ENCODE data around the gene TNK2. TPM values are rescaled to one million over a fixed set of nuclear protein-coding genes. Genes with fewer than 3 reads are reported as not detected.
"Not testable (repeated sequence)": the region's sequence is repeated elsewhere in the genome, so short reads cannot be mapped to it uniquely, and the experiment has no call there.

Gene TNK2
- 22.8 TPM for polyA plus RNA-seq (2013, experiment 1 of 2; ENCODE audit: insufficient read length)
- polyA plus RNA-seq (2013, experiment 2 of 2; ENCODE audit: insufficient read length) = 25.3 TPM

DNA sequence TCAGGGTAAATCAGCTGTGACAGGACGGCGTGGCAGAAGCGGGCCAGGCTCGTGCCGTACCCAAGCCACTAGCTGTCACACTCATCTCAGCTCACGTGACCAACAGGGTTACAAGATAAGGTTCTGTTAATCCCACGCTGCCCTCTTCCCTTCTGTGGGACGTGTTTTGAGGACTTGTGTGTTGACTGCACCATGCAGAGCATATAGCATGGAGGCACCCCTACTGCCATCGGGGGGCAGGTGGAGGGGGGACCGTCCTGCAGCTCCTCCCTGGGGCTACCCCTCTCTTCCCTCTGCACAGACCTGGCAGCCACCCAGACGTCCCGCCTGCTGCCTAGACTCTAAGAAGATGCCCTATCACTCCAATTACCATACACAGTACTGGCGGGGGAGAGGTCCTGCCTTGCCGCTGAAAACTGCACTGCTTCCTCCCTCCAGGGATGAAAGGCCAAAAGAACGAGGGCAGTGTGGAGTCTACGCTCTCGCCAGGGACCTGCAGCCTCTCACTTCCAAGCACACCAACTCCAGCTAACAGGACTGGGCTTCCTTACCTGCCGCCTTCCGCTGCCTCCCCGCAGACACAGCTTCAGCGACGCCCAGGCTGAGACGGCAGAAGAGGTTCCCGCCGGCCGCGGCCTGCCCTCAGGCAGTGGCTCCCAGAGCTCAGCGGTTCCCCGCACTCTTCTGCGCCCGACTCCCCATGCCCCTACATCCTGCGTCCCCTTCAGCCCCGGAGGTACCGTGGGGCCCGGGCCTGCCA is at the start of gene TNK2:
Gene TNK2, minus strand, starts transcription at position 618 of the 760 bp plus-strand sequence. CDS start 19,963 bp downstream, outside the sequence.
- no peak for DNase-seq

DNA sequence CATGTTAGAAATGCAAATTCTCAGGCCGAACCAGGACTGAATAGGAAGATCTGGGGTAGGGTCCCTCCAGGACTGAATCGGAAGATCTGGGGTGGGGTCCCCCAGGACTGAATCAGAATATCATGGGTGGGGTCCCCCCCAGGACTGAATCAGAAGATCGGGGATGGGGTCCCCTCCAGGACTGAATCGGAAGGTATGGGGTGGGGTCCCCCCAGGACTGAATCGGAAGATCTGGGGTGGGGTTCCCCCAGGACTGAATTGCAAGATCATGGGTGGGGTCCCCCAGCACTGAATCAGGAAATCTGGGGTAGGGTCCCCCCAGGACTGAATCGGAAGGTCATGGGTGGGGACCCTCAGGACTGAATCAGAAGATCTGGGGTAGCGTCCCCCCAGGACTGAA is 48.2 kb upstream of the TNK2 start:
- DNase-seq = no peak

DNA sequence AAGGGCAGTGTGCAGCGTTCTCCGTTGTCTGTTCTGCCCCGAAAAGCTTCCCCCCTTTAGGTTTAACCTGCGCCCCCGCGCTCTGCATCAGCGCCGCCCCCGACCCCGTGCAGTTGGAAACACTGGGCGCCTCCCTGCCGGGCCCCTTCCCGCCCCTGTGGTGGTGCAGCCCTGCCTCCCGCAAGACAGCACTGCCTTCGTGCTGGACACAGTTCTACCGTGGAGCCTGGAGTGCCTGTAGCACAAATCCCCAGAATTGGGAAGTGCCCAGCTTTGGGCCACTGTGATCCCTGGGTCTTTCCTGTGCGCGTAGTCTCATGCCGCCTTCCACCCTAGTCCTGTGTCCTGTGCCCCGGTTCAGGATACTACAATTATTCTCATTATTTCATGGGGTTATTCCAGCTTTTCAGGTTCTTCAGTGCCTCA is 47.1 kb upstream of the TNK2 start:
- DNase-seq = not testable (repeated sequence)

DNA sequence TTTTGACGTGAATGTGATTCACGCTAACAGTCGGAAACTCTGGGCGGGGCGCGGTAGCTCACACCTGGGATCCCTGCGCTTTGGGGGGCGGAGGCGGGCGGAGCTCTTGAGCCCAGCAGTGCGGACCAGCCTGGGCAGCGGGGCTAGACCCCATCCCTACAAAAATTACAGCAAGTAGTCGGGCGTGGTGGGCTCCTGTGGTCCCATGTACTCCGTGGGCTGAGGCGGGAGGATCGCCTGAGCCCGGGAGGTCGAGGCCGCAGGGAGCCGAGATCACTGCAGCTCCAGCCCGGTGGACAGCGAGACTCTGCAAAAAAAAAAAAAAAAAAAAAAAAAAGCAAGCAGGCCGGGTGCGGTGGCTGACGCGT is 46.4 kb upstream of the TNK2 start:
- not testable (repeated sequence) for DNase-seq

DNA sequence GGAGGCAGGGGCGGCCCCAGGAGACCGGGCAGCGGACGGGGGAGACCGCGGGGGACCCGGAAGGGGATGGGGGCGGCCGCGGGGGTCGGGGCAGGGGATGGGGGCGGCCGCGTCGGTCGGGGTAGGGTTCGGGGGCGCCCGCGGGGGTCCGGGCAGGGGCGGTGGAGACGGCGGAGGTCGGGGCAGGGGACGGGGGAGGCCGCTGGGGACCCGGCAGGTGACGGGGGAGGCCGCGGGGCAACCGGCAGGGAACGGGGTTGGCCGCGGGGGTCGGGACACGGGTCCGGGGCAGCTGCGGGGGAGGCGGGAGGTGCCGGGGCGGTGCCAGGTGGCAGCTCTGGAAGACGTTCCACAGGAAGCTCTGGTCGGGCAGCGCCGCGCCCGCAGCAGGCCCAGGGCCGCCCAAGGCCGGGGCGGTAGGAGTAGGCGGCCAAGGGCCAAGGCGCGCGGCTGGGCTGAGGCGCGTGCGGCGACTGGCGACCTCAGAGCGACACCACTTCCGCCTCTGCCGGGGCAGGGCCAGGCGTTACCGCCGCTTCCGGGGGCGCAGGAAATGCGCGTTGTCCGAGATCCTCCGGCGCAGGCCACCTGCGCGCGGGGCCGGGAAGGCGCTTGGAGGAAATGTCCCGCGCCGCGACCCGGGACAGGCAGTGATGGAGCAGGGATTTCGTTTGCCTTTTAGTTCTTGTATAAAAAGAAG is 45.9 kb upstream of the TNK2 start:
- DNase-seq = not testable (repeated sequence)

DNA sequence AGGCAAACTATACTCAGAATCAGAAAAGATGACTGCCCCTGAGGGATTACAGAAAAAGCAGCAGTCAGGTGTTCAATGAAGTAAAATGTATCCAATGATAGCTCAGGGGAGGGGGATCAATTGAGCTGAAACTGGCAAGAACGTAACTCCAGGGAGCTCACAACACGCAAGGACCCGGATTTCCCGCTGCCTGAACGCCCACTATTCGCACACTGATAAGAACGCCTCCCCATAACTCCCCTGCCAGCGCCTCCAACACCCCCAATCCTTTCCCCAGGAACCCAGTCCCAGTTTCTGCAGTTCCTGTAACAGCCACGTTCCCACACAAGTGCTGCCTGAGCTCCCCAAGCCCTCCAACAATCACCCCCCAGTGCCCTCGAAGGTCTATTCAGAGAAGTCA is 44.2 kb upstream of the TNK2 start:
- DNase-seq = not testable (repeated sequence)

DNA sequence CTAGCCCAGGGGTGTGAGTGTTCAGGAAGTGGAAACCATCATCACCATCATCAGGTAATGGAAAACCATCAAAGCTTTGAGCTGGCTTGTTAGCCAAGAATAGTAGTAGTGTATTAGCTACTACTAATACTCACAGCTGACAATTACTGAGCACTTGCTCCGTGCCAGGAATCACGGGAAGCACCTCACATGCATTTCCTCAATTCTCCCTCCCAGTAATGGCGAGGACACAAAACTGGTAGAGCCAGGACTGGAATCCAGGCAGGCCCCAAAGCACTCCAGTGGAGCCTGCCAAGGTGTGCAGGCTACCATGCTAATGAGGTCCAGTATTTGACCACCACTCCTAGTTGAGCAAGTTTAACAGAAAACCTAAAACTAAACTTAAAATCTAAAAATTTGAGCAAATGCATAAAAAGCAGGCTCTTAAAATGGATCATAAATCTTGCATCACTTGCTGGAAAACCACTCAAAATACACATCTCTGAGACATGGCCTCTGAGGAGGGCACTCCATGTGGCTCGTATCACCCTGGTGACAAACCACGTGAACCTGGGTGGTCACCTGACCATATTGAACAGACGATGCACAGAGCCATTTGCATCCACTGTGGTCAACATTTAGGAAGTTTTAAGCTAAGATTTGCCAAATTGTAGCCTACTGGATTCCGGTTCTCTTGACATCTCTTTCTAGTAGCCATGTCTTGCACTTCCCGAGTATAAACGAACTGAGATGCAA is 43.3 kb upstream of the TNK2 start:
- DNase-seq = not testable (repeated sequence)

DNA sequence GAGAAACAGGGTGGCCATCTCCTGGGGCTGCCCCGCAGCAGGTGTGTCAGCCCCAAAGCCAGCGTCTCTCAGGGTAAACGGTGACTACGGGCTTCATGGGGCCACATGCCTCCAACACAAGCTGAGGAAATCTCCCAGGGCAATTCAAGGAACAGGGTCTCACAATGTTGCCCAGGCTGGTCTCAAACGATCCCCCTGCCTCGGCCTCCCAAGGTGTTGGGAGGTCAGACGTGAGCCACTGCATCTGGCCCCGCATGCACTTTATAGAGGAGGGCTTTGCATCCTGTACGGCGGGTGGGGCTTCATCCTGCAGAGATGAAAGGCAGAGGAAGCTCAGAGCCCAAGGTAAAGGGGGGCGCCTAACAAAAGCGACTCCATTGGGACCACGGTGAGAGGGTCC is 42.4 kb upstream of the TNK2 start:
- DNase-seq = not testable (repeated sequence)

DNA sequence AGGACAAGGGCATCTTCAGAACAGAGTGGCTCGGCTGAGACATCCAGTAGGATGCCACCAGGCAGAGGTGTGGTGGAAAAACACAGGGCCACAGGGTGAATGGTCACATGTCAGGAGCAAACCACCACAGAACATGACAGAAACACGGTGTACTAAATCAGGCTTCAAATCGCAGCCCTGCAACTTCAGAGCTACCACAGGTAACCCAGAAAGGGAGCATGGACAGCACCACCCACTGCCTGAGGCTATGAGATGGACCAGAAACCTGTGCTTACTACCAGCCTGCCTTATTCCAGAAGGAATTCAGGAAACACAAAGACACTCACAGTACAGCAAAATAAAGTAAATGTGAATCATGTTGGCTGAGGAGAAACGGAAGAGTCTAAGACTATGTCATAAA is 41.8 kb upstream of the TNK2 start:
- DNase-seq = not testable (repeated sequence)

DNA sequence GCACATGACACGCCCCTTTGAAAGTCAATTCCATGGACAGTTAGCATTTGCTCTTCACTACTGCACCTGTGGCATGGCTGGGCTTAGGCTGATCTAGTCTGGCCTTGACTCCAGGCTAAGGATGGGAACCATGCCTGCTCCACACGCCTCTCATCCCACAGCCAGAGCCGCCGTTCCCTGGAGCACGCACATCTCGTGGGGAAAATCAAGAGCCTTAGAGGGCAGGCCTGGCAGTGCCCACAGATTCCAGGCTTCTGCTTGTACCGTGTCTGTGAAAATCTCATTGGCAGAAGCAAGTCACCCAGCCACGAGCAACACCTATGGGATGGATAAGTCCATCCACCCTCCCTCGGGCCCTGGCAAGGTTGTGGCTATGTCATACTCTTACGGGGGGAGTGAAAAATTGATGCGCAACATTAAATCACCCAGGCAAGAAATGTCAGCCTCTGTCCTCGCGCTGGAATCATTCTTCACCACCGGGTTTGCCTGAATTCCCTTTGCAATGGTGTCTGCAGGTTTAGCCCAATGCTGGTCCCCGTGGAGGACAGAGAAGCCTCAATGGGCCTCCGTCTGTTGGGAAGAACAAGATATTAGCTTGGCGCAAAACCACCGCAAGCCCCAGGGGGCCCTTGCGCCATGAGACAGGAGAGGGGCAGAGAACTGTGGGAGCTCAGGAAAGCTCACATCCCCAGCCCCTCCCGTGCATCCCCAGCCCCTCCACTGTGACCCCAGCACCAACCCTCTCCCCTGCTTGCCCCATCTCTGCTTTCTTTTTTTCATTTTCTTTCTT is 38.8 kb upstream of the TNK2 start:
- not testable (repeated sequence) for DNase-seq

DNA sequence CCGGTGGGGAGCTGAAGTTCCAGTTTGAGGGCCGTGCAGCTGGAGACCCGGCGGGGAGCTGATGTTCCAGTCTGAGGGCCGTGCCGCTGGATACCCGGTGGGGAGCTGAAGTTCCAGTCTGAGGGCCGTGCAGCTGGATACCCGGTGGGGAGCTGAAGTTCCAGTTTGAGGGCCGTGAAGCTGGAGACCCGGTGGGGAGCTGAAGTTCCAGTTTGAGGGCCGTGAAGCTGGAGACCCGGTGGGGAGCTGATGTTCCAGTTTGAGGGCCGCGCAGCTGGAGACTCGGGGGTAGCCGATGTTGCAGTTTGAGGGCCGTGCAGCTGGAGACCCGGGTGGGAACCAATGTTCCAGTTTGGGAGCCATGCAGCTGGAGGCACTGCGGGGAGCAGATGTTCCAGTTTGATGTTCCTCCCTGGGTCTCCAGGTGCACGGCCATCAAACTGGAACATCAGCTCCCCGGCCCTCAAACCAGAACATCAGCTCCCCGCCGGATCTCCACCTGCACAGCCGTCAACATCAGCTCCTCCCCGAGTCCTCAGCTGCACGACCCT is 33.0 kb upstream of the TNK2 start:
- not testable (repeated sequence) for DNase-seq

DNA sequence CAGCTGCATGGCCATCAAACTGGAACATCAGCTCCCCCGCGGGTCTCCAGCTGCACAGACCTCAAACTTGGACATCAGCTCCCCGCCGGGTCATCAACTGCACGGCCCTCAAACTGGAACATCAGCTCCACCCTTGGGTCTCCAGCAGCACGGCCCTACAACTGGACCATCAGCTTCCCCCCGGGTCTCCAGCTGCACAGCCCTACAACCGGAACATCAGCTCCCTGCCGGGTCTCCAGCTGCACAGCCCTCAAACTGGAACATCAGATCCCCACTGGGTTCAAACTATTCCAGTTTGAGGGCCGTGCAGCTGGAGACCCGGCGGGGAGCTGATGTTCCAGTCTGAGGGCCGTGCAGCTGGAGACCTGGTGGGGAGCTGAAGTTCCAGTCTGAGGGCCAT is 32.5 kb upstream of the TNK2 start:
- DNase-seq = not testable (repeated sequence)

DNA sequence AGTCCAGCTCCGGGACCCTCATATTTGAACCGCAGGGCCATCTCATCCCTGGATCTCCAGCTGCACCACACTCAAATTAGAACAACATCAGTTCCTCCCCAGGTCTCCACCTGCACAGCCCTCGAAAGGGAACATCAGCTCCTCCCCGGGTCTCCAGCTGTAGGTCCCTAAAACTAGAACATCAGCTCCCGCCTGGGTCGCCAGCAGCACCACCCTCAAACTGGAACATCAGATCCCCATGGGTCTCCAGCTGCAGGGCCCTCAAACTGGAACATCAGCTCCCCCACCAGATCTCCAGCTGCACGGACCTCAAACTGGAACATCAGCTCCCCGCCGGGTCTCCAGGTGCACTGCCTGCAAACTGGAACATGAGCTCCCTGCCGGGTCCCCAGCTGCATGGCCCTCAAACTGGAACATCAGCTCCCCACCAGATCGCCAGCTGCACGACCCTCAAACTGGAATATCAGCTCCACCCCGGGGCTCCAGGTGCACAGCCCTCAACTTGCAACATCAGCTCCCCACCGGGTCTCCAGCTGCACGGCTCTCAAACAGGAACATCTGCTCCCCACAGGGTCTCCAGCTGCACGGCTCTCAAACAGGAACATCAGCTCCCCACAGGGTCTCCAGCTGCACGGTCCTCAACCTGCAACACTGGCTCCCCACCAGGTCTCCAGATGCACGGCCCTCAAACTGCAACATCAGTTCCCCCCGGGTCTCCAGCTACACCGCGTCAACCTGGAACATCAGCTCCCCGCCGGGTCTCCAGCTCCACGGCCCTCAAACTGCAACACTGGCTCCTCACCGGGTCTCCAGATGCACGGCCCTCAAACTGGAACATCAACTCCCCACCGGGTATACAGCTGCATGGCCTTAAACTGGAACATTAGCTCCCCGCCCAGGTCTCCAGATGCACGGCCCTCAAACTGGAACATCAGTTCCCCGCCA is 31.4 kb upstream of the TNK2 start:
- not testable (repeated sequence) for DNase-seq

DNA sequence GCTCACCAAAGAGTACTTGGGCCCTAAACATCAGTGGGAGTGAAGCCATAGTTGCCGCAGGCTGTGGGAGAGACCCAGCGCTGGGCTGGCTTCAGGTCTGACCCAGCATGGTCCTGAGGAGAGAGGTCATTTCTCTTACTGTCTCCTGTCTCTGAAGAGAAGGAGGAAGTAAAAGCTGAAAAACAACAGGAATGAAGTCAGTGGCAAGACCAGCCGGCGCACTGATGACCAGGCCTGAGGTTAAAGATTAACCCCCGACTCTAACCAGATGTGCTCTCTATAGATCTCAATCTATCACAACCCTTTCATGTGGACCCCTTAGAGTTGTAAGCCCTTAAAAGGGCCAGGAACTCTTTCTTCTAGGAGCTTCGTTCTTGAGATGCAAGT is 24.7 kb upstream of the TNK2 start:
- DNase-seq = not testable (repeated sequence)

DNA sequence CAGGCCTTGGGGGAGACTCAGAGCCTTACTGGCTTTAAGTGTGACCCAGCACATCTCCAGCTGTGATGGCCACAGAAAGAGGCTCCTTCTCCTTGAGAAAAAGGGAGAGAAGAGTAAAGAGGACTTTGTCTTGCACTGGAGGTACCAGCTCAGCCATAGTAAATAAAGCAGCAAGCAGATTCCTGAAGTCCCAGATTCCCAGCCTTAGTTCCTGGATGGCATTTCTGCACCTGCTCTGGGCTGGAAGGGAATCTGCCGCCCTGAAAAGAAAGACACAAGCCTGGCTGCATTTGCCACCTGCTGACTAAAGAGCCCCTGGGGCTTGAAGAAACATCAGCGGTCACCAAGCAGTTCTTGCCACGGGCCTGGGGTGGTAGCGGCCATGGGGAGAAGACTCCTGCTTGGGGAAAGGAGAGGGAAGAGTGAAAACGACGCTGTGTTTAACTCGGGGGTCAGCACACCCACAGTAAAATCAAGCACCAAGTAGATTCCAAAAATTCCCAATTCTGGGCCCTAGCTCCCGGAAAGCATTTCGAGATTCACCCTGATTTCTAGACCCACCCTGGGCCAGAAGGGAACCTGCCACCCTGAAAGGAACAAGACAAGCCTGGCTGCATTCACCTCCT is 24.2 kb upstream of the TNK2 start:
- no peak for DNase-seq

DNA sequence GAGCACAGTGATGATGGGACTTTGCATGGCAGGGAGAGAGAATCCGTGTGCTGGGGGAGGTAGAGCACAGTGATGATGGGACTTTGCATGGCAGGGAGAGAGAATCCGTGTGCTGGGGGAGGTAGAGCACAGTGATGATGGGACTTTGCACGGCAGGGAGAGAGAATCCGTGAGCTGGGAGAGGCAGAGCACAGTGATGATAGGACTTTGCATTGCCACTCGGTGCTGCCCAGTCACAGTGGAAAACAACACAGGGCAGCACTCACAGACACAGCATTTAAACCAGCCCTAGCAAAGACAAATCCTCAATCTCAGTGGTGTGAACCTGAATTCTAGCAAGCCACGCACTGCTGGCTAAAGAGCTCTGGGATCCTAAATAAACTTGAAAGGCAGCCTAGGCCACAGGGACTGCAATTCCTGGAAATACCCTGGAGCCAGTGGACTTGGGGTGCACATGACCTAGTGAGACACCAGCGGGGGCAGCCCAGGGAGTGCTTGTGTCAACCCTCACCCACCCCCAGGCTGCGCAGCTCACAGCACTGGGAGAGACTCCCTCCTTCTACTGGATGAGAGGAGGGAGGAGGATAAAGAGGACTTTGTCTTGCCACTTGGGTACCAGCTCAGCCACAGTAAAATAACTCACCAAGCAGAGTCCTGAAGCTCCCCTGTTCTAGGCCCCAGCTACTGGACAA is 23.4 kb upstream of the TNK2 start:
- DNase-seq = no peak

DNA sequence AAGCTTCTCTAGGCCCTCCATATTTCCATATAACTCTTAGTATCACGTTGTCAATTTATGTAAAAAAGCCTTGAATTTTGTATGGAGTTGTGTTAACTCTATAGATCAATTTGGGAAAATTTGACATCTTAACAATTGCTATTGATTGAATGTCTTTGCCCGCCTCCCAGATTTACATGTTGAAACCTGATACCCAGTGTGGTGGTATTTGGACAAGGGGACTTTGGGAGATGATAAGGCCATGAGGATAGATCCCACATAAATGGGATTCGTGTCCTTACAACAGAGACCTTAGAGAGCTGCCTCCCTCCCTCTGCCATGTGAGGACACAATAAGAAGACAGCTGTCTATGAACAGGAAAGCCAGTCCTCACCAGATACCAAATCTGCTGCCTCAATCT is 21.1 kb upstream of the TNK2 start:
- no peak for DNase-seq

DNA sequence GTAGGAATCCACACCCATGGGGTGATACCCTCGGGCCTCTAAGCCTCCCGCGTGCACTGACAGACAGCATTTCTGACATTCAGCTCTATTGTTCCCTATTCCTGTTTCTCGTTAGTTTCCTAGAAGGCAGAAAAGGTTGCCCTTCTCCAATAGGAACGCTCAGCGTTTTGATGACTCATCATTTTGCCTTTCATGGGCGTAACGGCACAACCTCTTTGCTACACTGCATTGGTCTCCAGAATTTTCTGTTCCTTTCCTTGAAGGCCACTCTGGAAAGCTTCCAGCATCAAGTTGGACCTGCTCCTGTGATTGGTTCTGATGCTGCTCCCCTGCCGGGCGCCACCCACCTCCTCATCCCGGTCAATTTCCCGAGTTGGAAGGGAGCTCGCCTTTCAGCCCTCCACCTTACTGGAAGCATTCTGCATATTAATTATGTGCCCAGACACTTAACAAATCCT is 13.0 kb upstream of the TNK2 start:
- DNase-seq = peak; percentile 23

DNA sequence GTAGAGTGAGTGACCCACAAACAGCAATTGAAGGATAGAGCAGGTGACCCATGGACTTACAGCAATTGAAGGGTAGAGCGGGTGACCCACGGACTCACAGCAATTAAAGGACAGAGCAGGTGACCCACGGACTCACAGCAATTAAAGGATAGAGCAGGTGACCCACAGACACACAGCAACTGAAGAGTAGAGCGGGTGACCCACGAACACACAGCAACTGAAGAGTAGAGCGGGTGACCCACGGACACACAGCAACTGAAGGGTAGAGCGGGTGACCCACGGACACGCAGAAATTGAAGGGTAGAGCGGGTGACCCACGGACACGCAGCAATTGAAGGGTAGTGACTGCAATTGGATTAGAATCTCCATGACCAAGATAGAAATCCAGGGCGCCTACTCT is 9.8 kb upstream of the TNK2 start:
- DNase-seq = no peak

DNA sequence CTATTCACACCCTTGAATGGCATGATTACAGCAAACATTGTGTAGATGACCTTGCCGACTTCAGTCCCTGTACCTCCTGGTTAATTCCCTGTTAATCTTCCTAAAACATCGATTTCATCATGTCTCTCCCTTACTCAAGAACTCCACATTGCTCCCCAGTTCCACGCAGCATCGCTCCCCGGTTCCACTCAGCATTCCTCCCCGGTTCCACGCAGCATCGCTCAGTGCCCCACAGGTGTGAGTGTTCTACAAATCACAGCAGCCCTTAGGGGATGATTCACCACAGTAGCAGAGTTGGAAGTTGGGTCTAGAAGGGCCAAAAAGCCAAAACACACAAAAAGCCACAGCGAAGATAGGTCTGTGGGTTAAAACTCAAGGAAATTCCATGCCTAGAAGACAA is 8.6 kb upstream of the TNK2 start:
- DNase-seq = no peak

Data from fibroblast of skin of scalp (primary cell).